PC-9 (cell line): Measurements from ENCODE around the gene PPAN. TPM values are rescaled to one million over a fixed set of nuclear protein-coding genes. Genes with fewer than 3 reads are reported as not detected.
A peak's percentile ranks its signal among the peaks of the same experiment; 100 is the strongest.

Experiments used
- BruUV-seq: library from RNA; stranded (reverse); fragments of 400-500 nt; replicated peaks from 2 replicates; lab custom pipeline; 2021; lab: Mats Ljungman, UMichigan
- CTCF ChIA-PET: fragments of 300-600 bp; sonication (Branson Sonifier 250); formaldehyde crosslinking; loops from one replicate; lab custom pipeline; 2022; ENCODE audit warnings: antibody characterized with exemption; lab: Charles Lee
- POLR2A ChIA-PET: fragments of 300-600 bp; sonication (Branson Sonifier 250); formaldehyde crosslinking; loops from one replicate; lab custom pipeline; 2022; ENCODE audit warnings: antibody characterized with exemption; ENCODE audit not compliant: unreplicated experiment; lab: Charles Lee
- DNase-seq, 2 experiments: peaks; one replicate each; pipeline versions ENCODE4 v3.0.0 to v3.0.0-alpha.2; 2015 to 2022; ENCODE audit warnings: mixed read lengths in 1 of 2
- H2AFZ ChIP-seq: fragments of 200-600 bp; sonication (generic); 2 replicates; pipeline ENCODE4 v1.8.1; 2017; ENCODE audit warnings: antibody characterized with exemption
- H3F3A ChIP-seq: fragments of 200-600 bp; sonication (generic); 2 replicates; pipeline ENCODE4 v1.8.1; 2017; ENCODE audit warnings: antibody characterized with exemption, mild to moderate bottlenecking, low read depth; ENCODE audit not compliant: insufficient read depth
- H3K27ac ChIP-seq: fragments of 200-600 bp; sonication (generic); 2 replicates; pipeline ENCODE4 v1.6.1; 2016; ENCODE audit warnings: mixed run types
- H3K27me3 ChIP-seq: fragments of 200-600 bp; sonication (generic); 2 replicates; pipeline ENCODE4 v1.6.1; 2016; ENCODE audit warnings: low read depth, mixed run types; ENCODE audit not compliant: insufficient read depth
- H3K36me3 ChIP-seq: fragments of 200-600 bp; sonication (generic); 2 replicates; pipeline ENCODE4 v1.6.1; 2016; ENCODE audit warnings: low read depth, mixed run types
- H3K4me1 ChIP-seq: fragments of 200-600 bp; sonication (generic); replicated peaks from 2 replicates; pipeline ENCODE4 v1.6.1; 2016; ENCODE audit warnings: mixed run types; ENCODE audit not compliant: insufficient read depth
- H3K4me2 ChIP-seq: fragments of 200-600 bp; sonication (generic); 2 replicates; pipeline ENCODE4 v1.6.1; 2017; ENCODE audit warnings: mixed run types
- H3K4me3 ChIP-seq: fragments of 200-600 bp; sonication (generic); 2 replicates; pipeline ENCODE4 v1.6.1; 2016; ENCODE audit warnings: mixed run types
- H3K79me2 ChIP-seq: fragments of 200-600 bp; sonication (generic); 2 replicates; pipeline ENCODE4 v1.6.1; 2017; ENCODE audit warnings: low read depth, mixed run types
- H3K9me2 ChIP-seq: fragments of 200-600 bp; sonication (generic); 2 replicates; pipeline ENCODE4 v1.8.1; 2017; ENCODE audit warnings: mild to moderate bottlenecking; ENCODE audit not compliant: insufficient read depth
- H3K9me3 ChIP-seq: fragments of 200-600 bp; sonication (generic); 2 replicates; pipeline ENCODE4 v1.8.1; 2016; ENCODE audit warnings: low read depth; ENCODE audit not compliant: insufficient read depth
- H4K20me1 ChIP-seq: fragments of 200-600 bp; sonication (generic); 2 replicates; pipeline ENCODE4 v1.8.1; 2017; ENCODE audit not compliant: insufficient read depth
- CTCF ChIP-seq: fragments of 200-600 bp; sonication (generic); conservative IDR thresholded peaks from 2 replicates; pipeline ENCODE4 v1.6.1; 2017; ENCODE audit warnings: mixed run types, antibody characterized with exemption, mild to moderate bottlenecking, moderate library complexity
- EZH2 ChIP-seq: fragments of 200-600 bp; sonication (generic); IDR thresholded peaks from 2 replicates; pipeline ENCODE4 v1.8.0; 2017; ENCODE audit warnings: antibody characterized with exemption, low read depth
- intact Hi-C: fragments of 100-400 bp; cut with micrococcal nuclease; formaldehyde crosslinking; loops from one replicate; pipeline ENCODE4 v1.10.0; 2022; ENCODE audit not compliant: unreplicated experiment
- total RNA-seq: library from RNA; stranded (reverse); gene quantifications from 2 replicates; pipeline ENCODE4 v1.2.3, GENCODE V29; 2021

The PPAN gene
- total RNA-seq, 1 experiment from 2014 or later: 41.0 TPM

- intact Hi-C loops: no loop called here
- CTCF ChIA-PET: no interaction called here
- no peak overlapping the region for H2AFZ ChIP-seq
Observed at GRCh38 chr19:10074153-10074552, 32.0 kb upstream of the PPAN start.

GRCh38 chr19:10076535-10076934 lies 29.6 kb upstream of the PPAN start:
- Histone ChIP-seq H3K4me1 (no peaks in the 10 kb centered on the region), H3K4me2 (no peak overlapping the region), H3K79me2 (no peaks in the 10 kb centered on the region), H3F3A (no peaks in the 10 kb centered on the region), H4K20me1 (no peaks in the 10 kb centered on the region), H3K9me3 (0 out of 2 replicates have a peak, but pooled peaks cover 3% of the 10 kb centered on the region), H3K4me3 (no peak overlapping the region), H3K27me3 (peaks cover 68% of the 10 kb centered on the region), H2AFZ (no peak overlapping the region), H3K27ac (no peak overlapping the region), H3K36me3 (no peaks in the 10 kb centered on the region), H3K9me2 (no peaks in the 10 kb centered on the region)
- POLR2A ChIA-PET: no interaction called here
- BruUV-seq: no TSS peak
- TF ChIP-seq CTCF (no peak), EZH2 (no peak)
- CTCF ChIA-PET: no interaction called here
- intact Hi-C loops: no loop called here
- DNase-seq: no peak

More at GRCh38 chr19:10074153-10074552, 32.0 kb upstream of the PPAN start:
- H3K4me2 ChIP-seq: no peak overlapping the region
- peak; percentile 58 for TF ChIP-seq CTCF
- no peak for TF ChIP-seq EZH2
- H3K27me3 ChIP-seq: peaks cover 78% of the 10 kb centered on the region
- H3K4me1 ChIP-seq: no peaks in the 10 kb centered on the region
- H3K4me3 ChIP-seq: no peak overlapping the region
- no peaks in the 10 kb centered on the region for H3K79me2 ChIP-seq
- no peaks in the 10 kb centered on the region for H3K36me3 ChIP-seq
- BruUV-seq: no TSS peak
- H3F3A ChIP-seq: no peaks in the 10 kb centered on the region
- H3K9me2 ChIP-seq: no peaks in the 10 kb centered on the region
- POLR2A ChIA-PET: no interaction called here
- 0 out of 2 replicates have a peak, but pooled peaks cover 3% of the 10 kb centered on the region for H3K9me3 ChIP-seq
- no peak for DNase-seq
- H3K27ac ChIP-seq: no peak overlapping the region
- no peaks in the 10 kb centered on the region; the same call in 1 of the 2 replicates for H4K20me1 ChIP-seq

GRCh38 chr19:10078329-10078728 lies 27.8 kb upstream of the PPAN start:
- Histone ChIP-seq H3K4me1 (no peaks in the 10 kb centered on the region), H4K20me1 (no peaks in the 10 kb centered on the region), H3K36me3 (no peaks in the 10 kb centered on the region), H3K79me2 (no peaks in the 10 kb centered on the region), H3K9me2 (no peaks in the 10 kb centered on the region), H3K27me3 (peaks cover 56% of the 10 kb centered on the region), H3K9me3 (0 out of 2 replicates have a peak, but pooled peaks cover 3% of the 10 kb centered on the region), H3F3A (peaks cover 2% of the 10 kb centered on the region; the same call in 1 of the 2 replicates), H2AFZ (no peak overlapping the region), H3K4me2 (no peak overlapping the region), H3K4me3 (no peak overlapping the region), H3K27ac (no peak overlapping the region)
- intact Hi-C loops: no loop called here
- ChIA-PET POLR2A (no interaction called here), CTCF (no interaction called here)
- BruUV-seq: no TSS peak
- no peak for DNase-seq
- no peak for TF ChIP-seq EZH2
- no peak for TF ChIP-seq CTCF
